Measurements from ENCODE around the gene RPRD2.

DNA sequence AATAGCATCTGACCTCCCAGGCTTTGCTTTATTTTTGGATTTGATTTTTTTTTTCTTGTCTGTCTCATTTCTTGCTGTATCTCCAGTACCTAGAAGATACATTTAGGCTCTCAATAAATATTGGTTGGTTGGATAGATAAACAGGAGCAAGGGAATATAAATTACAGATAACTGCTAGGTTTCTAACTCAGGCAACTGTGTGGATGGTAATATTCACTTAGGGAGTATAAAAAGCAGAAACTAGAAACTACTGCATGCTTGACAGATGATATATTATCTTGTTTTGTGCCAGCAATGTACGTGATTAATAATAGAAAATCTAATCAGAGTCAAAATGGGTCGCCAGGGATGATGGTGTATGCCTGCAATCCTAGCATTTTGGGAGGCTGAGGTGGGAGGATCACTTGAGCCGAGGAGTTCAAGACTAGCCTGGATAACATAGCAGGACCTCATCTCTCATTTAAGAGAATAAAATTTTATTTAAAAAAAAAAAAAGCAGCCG is 92.2 kb downstream of the RPRD2 start:
- no peak for TF ChIP-seq GABPA (IDR thresholded peaks at IDR 0.05 in 1 of 2, conservative IDR thresholded peaks at IDR 0.05 in 1 of 2)
- TF ChIP-seq, protein P1, sequence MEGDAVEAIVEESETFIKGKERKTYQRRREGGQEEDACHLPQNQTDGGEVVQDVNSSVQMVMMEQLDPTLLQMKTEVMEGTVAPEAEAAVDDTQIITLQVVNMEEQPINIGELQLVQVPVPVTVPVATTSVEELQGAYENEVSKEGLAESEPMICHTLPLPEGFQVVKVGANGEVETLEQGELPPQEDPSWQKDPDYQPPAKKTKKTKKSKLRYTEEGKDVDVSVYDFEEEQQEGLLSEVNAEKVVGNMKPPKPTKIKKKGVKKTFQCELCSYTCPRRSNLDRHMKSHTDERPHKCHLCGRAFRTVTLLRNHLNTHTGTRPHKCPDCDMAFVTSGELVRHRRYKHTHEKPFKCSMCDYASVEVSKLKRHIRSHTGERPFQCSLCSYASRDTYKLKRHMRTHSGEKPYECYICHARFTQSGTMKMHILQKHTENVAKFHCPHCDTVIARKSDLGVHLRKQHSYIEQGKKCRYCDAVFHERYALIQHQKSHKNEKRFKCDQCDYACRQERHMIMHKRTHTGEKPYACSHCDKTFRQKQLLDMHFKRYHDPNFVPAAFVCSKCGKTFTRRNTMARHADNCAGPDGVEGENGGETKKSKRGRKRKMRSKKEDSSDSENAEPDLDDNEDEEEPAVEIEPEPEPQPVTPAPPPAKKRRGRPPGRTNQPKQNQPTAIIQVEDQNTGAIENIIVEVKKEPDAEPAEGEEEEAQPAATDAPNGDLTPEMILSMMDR (IDR thresholded peaks at IDR 0.05; ENCODE audit: low read depth, low read length, missing input control), result no peak

All from liver (tissue), 3 donors.